Prostate gland (tissue), 2 donors: ENCODE data around the gene TNP2.

Experiments
- POLR2A ChIP-seq: fragments of 450-650 bp; IDR thresholded peaks from one replicate; pipeline ENCODE4 v1.6.1; 2016; ENCODE audit warnings: antibody characterized with exemption, mild to moderate bottlenecking
- POLR2AphosphoS5 ChIP-seq: sonication (generic); formaldehyde crosslinking; IDR thresholded peaks from one replicate; pipeline ENCODE4 v1.6.1; 2017; ENCODE audit warnings: antibody characterized with exemption
- TF ChIP-seq, protein P1 (sequence below), 4 experiments: fragments of 200-600 bp in 2 of 4; fragments of 450-650 bp in 2 of 4; sonication (generic) in 2 of 4; IDR thresholded peaks; 1 replicate in 3 of 4; 2 replicates in 1 of 4; pipeline ENCODE4 v1.5.1; 2016 to 2019; ENCODE audit warnings: antibody characterized with exemption in 4 of 4, mild to moderate bottlenecking in 2 of 4, moderate library complexity in 2 of 4

- TF ChIP-seq, protein P1, sequence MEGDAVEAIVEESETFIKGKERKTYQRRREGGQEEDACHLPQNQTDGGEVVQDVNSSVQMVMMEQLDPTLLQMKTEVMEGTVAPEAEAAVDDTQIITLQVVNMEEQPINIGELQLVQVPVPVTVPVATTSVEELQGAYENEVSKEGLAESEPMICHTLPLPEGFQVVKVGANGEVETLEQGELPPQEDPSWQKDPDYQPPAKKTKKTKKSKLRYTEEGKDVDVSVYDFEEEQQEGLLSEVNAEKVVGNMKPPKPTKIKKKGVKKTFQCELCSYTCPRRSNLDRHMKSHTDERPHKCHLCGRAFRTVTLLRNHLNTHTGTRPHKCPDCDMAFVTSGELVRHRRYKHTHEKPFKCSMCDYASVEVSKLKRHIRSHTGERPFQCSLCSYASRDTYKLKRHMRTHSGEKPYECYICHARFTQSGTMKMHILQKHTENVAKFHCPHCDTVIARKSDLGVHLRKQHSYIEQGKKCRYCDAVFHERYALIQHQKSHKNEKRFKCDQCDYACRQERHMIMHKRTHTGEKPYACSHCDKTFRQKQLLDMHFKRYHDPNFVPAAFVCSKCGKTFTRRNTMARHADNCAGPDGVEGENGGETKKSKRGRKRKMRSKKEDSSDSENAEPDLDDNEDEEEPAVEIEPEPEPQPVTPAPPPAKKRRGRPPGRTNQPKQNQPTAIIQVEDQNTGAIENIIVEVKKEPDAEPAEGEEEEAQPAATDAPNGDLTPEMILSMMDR (IDR thresholded peaks at IDR 0.05), result no peak
- TF ChIP-seq POLR2AphosphoS5, result no peak
- no peak for TF ChIP-seq POLR2A
Observed at GRCh38 chr16:11238272-11239202, 30.6 kb downstream of the TNP2 start.
